ENCODE data around the gene PLIN5. TPM values are rescaled to one million over a fixed set of nuclear protein-coding genes. Genes with fewer than 3 reads are reported as not detected.

PLIN5 gene
- total RNA-seq, 2 experiments from 2014 or later: 0.27 TPM; not detected in 1

GRCh38 chr19:4557971-4558941 is 23.2 kb upstream of the PLIN5 start:
- intact Hi-C loops (cut with micrococcal nuclease): no loop called here
- CTCF ChIA-PET: interaction anchor here (0.6 to 2.0 kb wide), 13 partner anchors 9 to 217 kb away, joined by 3 to 8 read pairs (median 4); partner anchors contain the start of gene PLIN5
- ATAC-seq: peak; percentile 60
- Mint-ChIP-seq H3K4me1 (ENCODE audit: low read depth) (no peaks in the 10 kb centered on the region), H3K9me3 (no peaks in the 10 kb centered on the region), H3K36me3 (ENCODE audit: low read depth) (no peaks in the 10 kb centered on the region), H3K27me3 (peaks cover 2% of the 10 kb centered on the region), H3K27ac (no peak overlapping the region), H3K4me3 (no peak overlapping the region)
- peak; percentile 49 for DNase-seq
- POLR2A ChIA-PET: no interaction called here
- TF ChIP-seq CTCF (IDR thresholded peaks at IDR 0.05): peak; percentile 100

- DNase-seq: peak; percentile 56
- TF ChIP-seq CTCF (IDR thresholded peaks at IDR 0.05): no peak
- no peaks in the 10 kb centered on the region for H3K36me3 Mint-ChIP-seq (ENCODE audit: low read depth)
- ATAC-seq: peak; percentile 45
- H3K4me3 Mint-ChIP-seq: no peak overlapping the region
- intact Hi-C loops (cut with micrococcal nuclease): no loop called here
- H3K4me1 Mint-ChIP-seq (ENCODE audit: low read depth): no peaks in the 10 kb centered on the region
- no peak overlapping the region for H3K27ac Mint-ChIP-seq
- POLR2A ChIA-PET: interaction anchor here (1.1 kb wide), 1 partner anchor 79 kb away, joined by 3 read pairs; no protein-coding TSS in a partner anchor
- H3K27me3 Mint-ChIP-seq: peaks cover 2% of the 10 kb centered on the region
- no peaks in the 10 kb centered on the region for H3K9me3 Mint-ChIP-seq
- CTCF ChIA-PET: interaction anchor here (0.7 to 3.4 kb wide), 4 partner anchors 10 to 81 kb away, joined by 3 to 16 read pairs (median 4); no protein-coding TSS in a partner anchor
Observed at GRCh38 chr19:4557144-4557970, 22.3 kb upstream of the PLIN5 start.

GRCh38 chr19:4556597-4557127 is 21.6 kb upstream of the PLIN5 start:
- peak; percentile 68 for ATAC-seq
- DNase-seq: peak; percentile 40
- no peaks in the 10 kb centered on the region for H3K9me3 Mint-ChIP-seq
- H3K4me3 Mint-ChIP-seq: no peak overlapping the region
- intact Hi-C loops (cut with micrococcal nuclease): no loop called here
- no peaks in the 10 kb centered on the region for H3K36me3 Mint-ChIP-seq (ENCODE audit: low read depth)
- CTCF ChIA-PET: interaction anchor here (1.1 to 3.4 kb wide), 3 partner anchors 10 to 80 kb away, joined by 4 to 16 read pairs (median 4); no protein-coding TSS in a partner anchor
- POLR2A ChIA-PET: interaction anchor here (1.1 kb wide), 1 partner anchor 79 kb away, joined by 3 read pairs; no protein-coding TSS in a partner anchor
- peaks cover 2% of the 10 kb centered on the region for H3K27me3 Mint-ChIP-seq
- H3K27ac Mint-ChIP-seq: no peak overlapping the region
- no peaks in the 10 kb centered on the region for H3K4me1 Mint-ChIP-seq (ENCODE audit: low read depth)
- no peak for TF ChIP-seq CTCF (IDR thresholded peaks at IDR 0.05)

GRCh38 chr19:4555657-4556561 is 20.9 kb upstream of the PLIN5 start:
- TF ChIP-seq CTCF (IDR thresholded peaks at IDR 0.05): no peak
- Mint-ChIP-seq H3K4me1 (ENCODE audit: low read depth) (no peaks in the 10 kb centered on the region), H3K27ac (no peak overlapping the region), H3K36me3 (ENCODE audit: low read depth) (no peaks in the 10 kb centered on the region), H3K4me3 (no peak overlapping the region), H3K9me3 (no peaks in the 10 kb centered on the region), H3K27me3 (peaks cover 2% of the 10 kb centered on the region)
- DNase-seq (no peak), ATAC-seq (no peak)
- intact Hi-C loops (cut with micrococcal nuclease): no loop called here
- CTCF ChIA-PET: interaction anchor here (1.1 to 3.4 kb wide), 2 partner anchors 78 to 81 kb away, joined by 4 to 16 read pairs; no protein-coding TSS in a partner anchor
- POLR2A ChIA-PET: interaction anchor here (1.1 kb wide), 1 partner anchor 80 kb away, joined by 3 read pairs; no protein-coding TSS in a partner anchor
